Activated CD4-positive, alpha-beta T cell treated with anti-CD3 and anti-CD28 coated beads, Interleukin-2, amount 50 U/mL, for 48 hours (primary cell): Measurements from ENCODE around the gene NUDT17.

Experiments used
- DNase-seq, 2 experiments: peaks; one replicate each; pipeline ENCODE4 v3.0.0-alpha.2; 2020

NUDT17 gene

GRCh38 chr1:145891587-145892485 is 46.4 kb downstream of the NUDT17 start:
- peak; percentile 65 to 72 for DNase-seq

- no peak for DNase-seq
These were observed 47.2 kb downstream of the NUDT17 start for GRCh38 chr1:145892486-145893087.

- no peak for DNase-seq
These were observed 48.1 kb downstream of the NUDT17 start for GRCh38 chr1:145893306-145894055.

- no peak for DNase-seq
These were observed 50.0 kb downstream of the NUDT17 start for GRCh38 chr1:145895471-145895870.

- no peak for DNase-seq
These were observed 52.5 kb downstream of the NUDT17 start for GRCh38 chr1:145897969-145898368.
